OCI-M2 (cell line): ENCODE data around the gene TMEM106C.
A peak's percentile ranks its signal among the peaks of the same experiment; 100 is the strongest.
"Not testable (repeated sequence)": the region's sequence is repeated elsewhere in the genome, so short reads cannot be mapped to it uniquely, and the experiment has no call there.

ENCODE experiments used
- DNase-seq: peaks from one replicate; lab custom pipeline; 2025; ENCODE audit not compliant: unreplicated experiment; lab: John Stamatoyannopoulos, UW

TMEM106C gene

DNA sequence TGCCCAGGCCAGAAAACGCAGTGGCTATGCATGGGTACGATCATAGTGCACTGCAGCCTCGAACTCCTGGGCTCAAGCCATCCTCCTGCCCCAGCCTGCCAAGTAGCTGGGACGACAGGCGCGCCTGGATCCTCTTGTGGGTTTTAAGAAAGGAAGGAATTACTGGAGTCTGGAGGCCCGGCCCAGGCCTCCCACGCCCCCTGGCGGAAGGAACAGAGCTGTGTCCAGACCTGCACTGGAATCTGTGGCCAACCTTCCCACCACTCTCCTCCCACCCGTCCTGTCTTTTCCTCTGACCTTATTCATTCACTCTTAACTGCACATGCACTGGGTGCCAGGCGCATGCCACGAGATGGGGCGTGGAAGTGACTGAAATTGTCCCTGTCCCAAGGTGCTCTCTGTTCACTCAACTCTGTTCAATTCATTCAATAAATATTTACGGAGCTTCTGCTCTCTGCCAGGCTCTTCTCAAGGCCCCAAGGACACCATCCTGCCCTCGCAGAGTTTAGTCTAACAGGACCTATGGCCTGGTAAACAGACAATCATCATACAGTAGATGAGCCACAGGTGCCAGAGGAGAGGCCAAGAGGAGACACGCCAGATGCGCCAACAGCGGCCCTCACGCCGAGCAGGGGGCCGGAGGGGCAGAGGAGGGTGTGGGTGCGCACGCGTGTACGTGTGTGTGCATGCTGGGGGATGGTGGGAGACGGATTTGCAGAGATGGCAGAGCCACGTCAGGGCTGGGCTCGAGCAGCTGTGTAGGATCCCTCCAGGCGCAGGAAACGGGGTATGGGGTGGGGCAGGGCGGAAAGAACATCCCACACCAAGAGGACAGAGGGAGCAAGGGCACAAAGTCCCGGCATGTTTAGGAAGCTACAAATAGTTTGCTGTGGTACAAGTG lies 13.7 kb upstream of the TMEM106C start:
- peak; percentile 7 for DNase-seq

- no peak for DNase-seq
Observed at GRCh38 chr12:47950856-47951468, 12.4 kb upstream of the TMEM106C start.

DNA sequence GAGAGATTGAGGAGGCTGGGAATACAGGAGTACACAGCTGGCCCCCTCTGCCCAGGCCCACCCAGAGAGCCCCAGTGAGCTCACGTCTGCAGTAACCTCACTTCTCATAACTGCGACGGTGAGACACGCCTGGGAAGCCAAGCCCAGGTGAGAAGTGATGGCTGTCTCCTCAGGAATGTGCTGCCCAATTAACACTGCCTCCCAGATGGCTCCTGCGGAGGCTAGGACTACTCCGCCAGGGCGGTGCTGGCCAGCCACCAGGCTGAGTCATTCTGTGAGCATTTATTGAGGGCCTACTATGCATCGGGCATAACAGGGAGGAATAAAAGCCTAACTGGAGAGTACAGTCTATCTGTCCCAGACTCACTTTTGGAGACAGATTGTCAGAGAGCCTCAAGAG lies 9.3 kb upstream of the TMEM106C start:
- DNase-seq: no peak

DNA sequence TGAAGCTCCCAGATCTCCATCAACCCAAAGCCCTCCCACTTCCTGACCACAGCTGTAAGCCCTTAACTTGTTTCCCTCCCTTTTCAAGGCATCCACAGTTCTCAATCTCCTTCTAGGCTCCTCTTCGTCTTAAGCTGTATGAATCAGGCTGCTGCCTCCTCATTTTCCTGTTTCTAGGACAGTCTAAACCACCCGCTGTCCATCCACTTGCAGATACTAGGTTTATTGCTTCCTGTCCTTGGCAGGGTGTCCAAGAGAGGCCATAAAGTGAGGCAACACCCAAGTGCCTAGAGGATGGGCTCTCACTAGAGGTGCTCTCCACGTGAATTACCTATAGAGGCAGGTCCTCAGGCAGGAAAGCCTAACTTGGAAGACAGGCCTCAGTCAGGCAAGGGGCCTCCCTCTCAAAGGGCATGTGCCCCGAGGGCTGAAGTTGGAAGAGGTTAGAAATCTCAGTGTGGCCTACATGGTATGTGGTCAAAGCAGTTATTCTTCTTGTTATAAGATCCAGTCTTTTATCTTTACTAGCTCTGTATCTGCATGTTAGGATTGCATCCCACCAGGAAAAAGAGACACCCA lies 8.8 kb upstream of the TMEM106C start:
- DNase-seq: no peak

DNA sequence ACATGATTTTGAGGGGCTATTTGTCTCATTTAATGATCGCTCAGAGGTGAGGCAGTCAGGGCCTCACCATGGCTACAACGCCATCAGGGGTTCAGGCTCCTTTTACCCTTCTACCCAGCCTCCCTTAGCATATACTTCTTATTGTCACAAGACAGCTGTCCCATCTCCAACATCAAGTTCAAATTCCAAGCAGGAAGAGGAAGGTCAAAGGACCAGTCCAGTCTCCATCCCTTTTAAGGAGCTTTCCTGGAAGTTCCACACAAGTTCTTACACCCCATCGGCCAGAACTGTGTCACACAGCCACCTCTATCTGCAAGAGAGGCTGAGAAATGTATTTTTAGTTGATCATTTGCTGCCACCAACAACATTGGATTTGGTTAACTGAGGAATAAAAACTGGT lies 8.3 kb upstream of the TMEM106C start:
- DNase-seq: no peak

GRCh38 chr12:47957671-47958070 lies 5.7 kb upstream of the TMEM106C start:
- DNase-seq: not testable (repeated sequence)

DNA sequence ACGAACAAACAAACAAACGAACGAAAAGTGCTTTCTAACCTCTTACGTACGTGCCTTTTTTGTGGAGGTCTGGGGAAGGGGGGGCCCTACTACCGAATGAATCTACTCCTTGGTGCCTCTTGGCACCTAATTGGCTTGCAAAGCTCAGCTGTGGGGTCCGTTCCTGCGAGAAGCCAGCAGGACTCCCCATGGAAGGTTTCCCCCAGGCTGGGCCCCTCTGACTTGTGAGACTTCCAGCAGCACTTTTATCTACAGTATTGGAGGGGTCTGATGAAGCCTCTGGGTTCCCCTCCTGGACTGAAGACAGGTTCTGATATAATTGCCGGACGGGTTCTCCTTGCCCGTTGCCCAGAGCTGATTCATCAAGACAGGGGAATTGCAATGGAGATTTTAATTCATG lies 1.2 kb upstream of the TMEM106C start:
- no peak for DNase-seq

DNA sequence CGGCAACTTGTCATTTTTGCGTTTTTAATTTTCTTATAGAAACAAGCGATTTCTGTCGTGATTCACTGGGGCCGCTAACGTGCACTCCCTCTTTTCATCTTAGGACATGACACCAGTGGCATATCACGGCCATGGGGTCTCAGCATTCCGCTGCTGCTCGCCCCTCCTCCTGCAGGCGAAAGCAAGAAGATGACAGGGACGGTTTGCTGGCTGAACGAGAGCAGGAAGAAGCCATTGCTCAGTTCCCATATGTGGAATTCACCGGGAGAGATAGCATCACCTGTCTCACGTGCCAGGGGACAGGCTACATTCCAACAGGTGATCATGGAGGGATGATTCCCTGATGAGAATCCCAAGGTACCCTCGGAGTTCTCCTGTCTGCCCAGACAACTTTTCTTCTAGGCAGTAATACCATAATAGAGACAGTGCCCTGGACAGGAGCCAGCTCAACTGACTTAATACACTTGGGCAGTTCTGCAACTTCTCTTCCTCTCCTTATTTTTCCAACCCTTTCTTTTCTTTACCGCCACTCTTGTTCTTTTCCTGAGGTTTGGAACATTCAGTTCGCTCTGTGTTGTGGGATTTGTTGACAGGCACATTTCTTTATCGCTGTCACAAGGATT lies 821 bp downstream of the TMEM106C start:
- DNase-seq: no peak

DNA sequence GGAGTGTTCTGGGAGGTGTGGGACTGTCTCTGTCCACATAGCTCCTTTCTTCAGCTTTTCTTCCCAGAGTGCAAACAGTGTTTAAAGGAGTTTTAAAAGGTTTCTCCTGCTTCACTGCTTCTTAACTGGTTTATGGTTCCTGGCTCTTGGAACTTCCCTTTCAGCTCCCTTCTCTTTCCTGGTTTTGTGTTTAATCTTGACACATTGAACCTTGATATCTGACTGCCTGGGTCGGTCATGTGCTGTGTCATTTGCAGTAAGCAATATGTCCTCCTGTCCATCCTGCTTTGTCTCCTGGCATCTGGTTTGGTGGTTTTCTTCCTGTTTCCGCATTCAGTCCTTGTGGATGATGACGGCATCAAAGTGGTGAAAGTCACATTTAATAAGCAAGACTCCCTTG lies 2.2 kb downstream of the TMEM106C start:
- no peak for DNase-seq

DNA sequence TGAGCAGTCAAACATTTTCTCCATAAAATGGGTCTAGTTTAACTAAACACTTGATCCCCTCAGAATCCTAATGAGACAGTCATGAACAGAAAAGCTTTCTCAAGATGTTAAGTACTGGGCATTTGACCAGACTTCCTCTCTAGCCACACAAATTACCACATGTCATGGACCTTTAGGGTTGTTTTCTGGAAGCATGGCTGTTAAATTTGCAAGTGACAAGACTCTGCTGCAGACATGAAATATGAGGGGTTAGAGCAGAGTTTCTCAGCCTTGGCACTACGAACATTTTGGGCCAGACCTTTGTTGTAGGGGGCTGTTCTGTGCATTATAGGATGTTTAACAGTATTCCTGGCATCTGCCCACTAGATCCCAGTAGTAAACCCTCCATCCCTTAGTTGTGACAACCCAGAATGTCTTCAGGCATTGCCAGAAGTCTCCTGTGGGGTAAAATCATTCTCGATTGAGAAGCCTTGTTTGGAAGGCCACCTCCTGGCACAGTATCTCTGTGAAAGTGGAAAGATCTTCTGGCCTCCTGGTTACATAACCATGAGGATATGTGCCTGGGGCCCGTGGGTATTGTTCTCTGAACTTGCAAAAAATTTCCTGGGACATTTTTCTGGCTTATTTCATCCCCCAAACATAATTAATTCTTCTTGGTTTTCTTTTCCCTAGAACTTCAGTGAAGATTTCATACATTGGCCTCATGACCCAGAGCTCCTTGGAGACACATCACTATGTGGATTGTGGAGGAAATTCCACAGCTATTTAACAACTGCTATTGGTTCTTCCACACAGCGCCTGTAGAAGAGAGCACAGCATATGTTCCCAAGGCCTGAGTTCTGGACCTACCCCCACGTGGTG lies 4.3 kb downstream of the TMEM106C start:
- DNase-seq: no peak

- DNase-seq: no peak
Observed at GRCh38 chr12:47969845-47970244, 6.4 kb downstream of the TMEM106C start.

DNA sequence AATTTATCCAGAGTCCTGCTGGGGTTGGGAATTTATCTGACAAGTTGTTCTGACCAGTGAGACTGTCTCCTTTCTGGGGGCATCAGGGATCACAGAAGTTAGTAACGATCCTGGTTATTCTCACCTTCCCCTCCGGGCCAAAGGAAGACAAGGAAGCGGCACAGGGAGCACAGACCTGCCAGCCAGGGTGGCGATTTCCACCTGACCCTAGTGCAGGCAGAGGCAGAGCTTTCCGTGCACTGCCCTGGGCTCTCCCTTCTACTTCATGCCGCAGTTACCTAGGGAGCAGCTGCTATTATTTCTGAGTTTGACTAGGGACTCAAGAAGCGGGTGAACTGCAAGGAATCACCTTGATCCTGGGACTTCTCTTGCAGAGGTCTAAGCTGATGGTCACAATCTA lies 7.4 kb downstream of the TMEM106C start:
- DNase-seq: no peak

- no peak for DNase-seq
Observed at GRCh38 chr12:47972895-47973294, 9.5 kb downstream of the TMEM106C start.

DNA sequence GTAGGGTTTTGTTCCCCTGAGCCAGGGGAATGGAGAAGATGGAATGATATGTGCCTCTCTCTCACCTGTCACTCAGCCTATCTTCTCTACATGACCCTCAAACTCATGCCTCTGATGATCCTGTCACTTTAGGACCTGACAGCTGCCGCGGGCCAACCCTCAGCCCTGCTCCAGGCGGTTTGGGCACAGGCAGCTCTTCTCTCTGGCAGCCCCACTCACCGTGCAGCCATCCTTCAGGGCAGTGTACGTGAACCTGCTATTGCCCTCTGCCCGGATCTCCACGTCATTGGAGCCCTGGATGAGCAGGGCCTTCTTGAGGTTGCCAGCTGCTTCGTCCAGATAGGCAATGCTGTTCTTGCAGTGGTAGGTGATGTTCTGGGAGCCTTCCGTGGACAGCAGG lies 10.5 kb downstream of the TMEM106C start:
- no peak for DNase-seq

DNA sequence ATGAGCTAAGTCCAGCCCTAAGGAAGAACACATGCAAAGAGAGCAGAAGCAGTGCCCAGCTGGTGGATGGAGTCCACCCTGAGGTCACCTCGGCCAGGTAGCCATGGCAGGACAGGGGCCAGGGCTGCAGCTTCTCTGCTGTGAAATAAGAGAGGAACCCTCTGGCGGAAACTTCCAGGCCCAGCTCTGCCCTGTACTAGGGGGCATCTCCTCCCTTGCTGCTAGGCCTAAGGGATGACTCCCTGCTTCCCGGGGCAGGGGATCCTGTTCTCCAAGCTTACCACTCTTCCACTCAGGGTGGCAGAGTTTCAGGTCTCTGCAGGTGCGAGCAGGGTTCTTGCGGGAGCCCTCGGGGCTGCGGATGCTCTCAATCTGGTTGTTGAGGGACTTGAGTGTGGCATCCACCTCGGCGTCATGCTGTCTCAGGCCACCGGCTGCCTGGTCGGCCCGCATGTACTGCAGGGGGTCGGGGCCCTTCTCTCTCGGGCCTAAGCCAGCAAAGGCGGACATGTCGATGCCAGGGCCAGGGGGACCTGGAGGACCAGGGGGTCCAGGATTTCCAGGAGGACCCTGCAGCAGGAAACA lies 11.7 kb downstream of the TMEM106C start:
- no peak for DNase-seq

DNA sequence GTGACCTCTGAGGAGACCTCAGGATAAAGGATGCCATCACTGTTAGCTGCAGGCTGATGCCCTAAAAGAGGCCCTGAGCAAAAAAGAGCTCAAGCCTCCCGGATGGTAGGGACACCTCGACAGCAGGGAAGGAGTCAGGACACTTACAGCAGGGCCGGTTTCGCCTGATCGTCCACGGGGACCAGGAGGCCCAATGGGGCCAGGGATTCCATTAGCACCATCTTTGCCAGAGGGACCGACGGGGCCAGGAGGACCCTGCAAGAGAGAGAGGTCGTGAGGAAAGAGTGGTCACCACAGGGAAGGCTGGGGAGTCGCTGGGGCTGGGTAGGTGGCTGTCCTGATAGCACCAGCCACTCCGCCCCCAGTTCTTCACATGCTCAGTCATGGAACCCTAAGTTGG lies 12.4 kb downstream of the TMEM106C start:
- DNase-seq: no peak

DNA sequence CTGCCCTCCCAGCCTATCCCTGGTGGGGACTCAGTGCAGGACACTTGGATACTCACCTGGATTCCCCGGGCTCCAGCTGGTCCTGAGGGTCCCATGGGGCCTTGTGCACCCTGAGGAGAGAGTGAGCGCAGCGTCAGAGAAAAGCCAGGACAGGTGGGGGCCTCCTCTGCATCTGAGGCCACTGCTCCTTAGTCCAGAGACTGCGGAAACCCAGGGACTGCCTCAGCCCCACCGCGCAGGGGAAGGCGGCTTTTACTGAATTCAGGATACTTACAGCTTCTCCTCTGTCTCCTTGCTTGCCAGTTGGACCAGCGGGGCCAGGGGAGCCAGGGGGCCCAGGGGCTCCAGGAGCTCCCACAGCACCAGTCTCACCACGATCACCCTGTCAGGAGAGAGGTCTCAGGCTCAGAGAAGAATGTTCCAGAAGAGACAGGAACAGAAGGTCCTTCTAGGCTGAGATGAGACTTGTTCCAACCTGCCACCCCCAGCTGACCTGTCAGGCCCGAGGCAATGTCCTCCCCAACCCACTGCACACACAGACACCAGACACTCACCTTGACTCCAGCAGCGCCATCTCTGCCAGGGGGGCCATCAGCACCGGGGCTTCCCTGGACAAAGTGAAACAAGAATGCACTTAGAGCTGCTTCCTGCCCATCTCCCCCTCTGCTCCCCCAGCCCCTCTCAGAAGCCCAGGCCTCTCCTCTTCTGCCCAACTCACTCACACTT lies 13.8 kb downstream of the TMEM106C start:
- no peak for DNase-seq

- DNase-seq: no peak
Observed at GRCh38 chr12:47977772-47978597, 14.6 kb downstream of the TMEM106C start.

DNA sequence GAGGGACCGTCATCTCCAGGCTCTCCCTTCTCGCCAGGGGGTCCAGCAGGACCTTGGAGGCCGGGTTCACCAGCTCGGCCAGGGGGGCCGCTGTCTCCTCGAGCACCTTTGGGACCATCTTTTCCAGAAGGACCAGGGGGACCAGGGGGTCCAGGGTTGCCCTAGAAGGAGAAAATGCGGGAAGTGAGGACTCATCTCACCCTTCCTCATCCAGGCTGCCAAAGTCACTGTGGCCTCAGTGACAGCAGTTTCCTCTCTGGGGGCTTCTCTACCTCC lies 15.1 kb downstream of the TMEM106C start:
- no peak for DNase-seq
